ENCODE measurements around the gene SFI1. TPM values are rescaled to one million over a fixed set of nuclear protein-coding genes. Genes with fewer than 3 reads are reported as not detected.

The SFI1 gene
- total and polyA plus RNA-seq, 3 donors from 2014 or later = 48.8 to 141 (median 129) TPM

- Histone ChIP-seq H3K27ac (no peak overlapping the region), H3K9me3 (no peaks in the 10 kb centered on the region), H3K27me3 (no peaks in the 10 kb centered on the region), H3K4me3 (no peak overlapping the region), H3K36me3 (ENCODE audit: low read depth, missing control alignments) (no peaks in the 10 kb centered on the region), H3K4me1 (no peaks in the 10 kb centered on the region)
- intact Hi-C loops (cut with DNase I; ENCODE audit: low total_unique reads) = no loop called here
- 88 to 90% methylated on average over 4 of the region's 4 CpGs for WGBS, 2 donors
- no peak for TF ChIP-seq POLR2A (IDR thresholded peaks at IDR 0.05)
- TF ChIP-seq, protein P1, sequence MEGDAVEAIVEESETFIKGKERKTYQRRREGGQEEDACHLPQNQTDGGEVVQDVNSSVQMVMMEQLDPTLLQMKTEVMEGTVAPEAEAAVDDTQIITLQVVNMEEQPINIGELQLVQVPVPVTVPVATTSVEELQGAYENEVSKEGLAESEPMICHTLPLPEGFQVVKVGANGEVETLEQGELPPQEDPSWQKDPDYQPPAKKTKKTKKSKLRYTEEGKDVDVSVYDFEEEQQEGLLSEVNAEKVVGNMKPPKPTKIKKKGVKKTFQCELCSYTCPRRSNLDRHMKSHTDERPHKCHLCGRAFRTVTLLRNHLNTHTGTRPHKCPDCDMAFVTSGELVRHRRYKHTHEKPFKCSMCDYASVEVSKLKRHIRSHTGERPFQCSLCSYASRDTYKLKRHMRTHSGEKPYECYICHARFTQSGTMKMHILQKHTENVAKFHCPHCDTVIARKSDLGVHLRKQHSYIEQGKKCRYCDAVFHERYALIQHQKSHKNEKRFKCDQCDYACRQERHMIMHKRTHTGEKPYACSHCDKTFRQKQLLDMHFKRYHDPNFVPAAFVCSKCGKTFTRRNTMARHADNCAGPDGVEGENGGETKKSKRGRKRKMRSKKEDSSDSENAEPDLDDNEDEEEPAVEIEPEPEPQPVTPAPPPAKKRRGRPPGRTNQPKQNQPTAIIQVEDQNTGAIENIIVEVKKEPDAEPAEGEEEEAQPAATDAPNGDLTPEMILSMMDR (IDR thresholded peaks at IDR 0.05) = no peak
- no peak for DNase-seq
Observed at GRCh38 chr22:31449506-31449905, 46.8 kb upstream of the SFI1 start.

GRCh38 chr22:31451709-31452571 is 44.4 kb upstream of the SFI1 start:
- H3K27ac ChIP-seq = no peak overlapping the region
- intact Hi-C loops (cut with DNase I; ENCODE audit: low total_unique reads) = no loop called here
- H3K36me3 ChIP-seq (ENCODE audit: low read depth, missing control alignments) = no peaks in the 10 kb centered on the region
- H3K4me3 ChIP-seq = no peak overlapping the region
- TF ChIP-seq, protein P1 (IDR thresholded peaks at IDR 0.05) = no peak
- no peak for TF ChIP-seq POLR2A (IDR thresholded peaks at IDR 0.05)
- WGBS, 2 donors = 76 to 87% methylated on average over 5 of the region's 5 CpGs
- H3K27me3 ChIP-seq = no peaks in the 10 kb centered on the region
- H3K9me3 ChIP-seq = no peaks in the 10 kb centered on the region
- H3K4me1 ChIP-seq = no peaks in the 10 kb centered on the region
- DNase-seq = no peak

GRCh38 chr22:31461699-31462098 is 34.6 kb upstream of the SFI1 start:
- DNase-seq = no peak
- no peaks in the 10 kb centered on the region for H3K4me1 ChIP-seq
- no peak for TF ChIP-seq POLR2A (IDR thresholded peaks at IDR 0.05)
- TF ChIP-seq, protein P1 (IDR thresholded peaks at IDR 0.05) = no peak
- H3K4me3 ChIP-seq = no peak overlapping the region
- intact Hi-C loops (cut with DNase I; ENCODE audit: low total_unique reads) = no loop called here
- WGBS, 2 donors = 83 to 96% methylated on average over 3 of the region's 3 CpGs
- no peaks in the 10 kb centered on the region for H3K27me3 ChIP-seq
- no peaks in the 10 kb centered on the region for H3K9me3 ChIP-seq
- H3K27ac ChIP-seq = no peak overlapping the region
- no peaks in the 10 kb centered on the region for H3K36me3 ChIP-seq (ENCODE audit: low read depth, missing control alignments)

- intact Hi-C loops (cut with DNase I; ENCODE audit: low total_unique reads) = no loop called here
- no peaks in the 10 kb centered on the region for H3K9me3 ChIP-seq
- TF ChIP-seq POLR2A (IDR thresholded peaks at IDR 0.05) = no peak
- TF ChIP-seq, protein P1 (IDR thresholded peaks at IDR 0.05) = no peak
- H3K36me3 ChIP-seq (ENCODE audit: low read depth, missing control alignments) = no peaks in the 10 kb centered on the region
- no peaks in the 10 kb centered on the region for H3K27me3 ChIP-seq
- no peaks in the 10 kb centered on the region for H3K4me1 ChIP-seq
- no peak overlapping the region for H3K27ac ChIP-seq
- H3K4me3 ChIP-seq = no peak overlapping the region
- no peak for DNase-seq
- WGBS, 2 donors = 96 to 100% methylated on average over 2 of the region's 2 CpGs
Observed at GRCh38 chr22:31465307-31465706, 31.0 kb upstream of the SFI1 start.

- 90 to 91% methylated on average over 2 of the region's 2 CpGs for WGBS, 2 donors
- no peak overlapping the region for H3K4me3 ChIP-seq
- intact Hi-C loops (cut with DNase I; ENCODE audit: low total_unique reads) = no loop called here
- peaks cover 5% of the 10 kb centered on the region for H3K4me1 ChIP-seq
- no peaks in the 10 kb centered on the region for H3K9me3 ChIP-seq
- no peaks in the 10 kb centered on the region for H3K36me3 ChIP-seq (ENCODE audit: low read depth, missing control alignments)
- no peak overlapping the region for H3K27ac ChIP-seq
- DNase-seq = no peak
- no peaks in the 10 kb centered on the region for H3K27me3 ChIP-seq
- no peak for TF ChIP-seq POLR2A (IDR thresholded peaks at IDR 0.05)
- TF ChIP-seq, protein P1 (IDR thresholded peaks at IDR 0.05) = no peak
Observed at GRCh38 chr22:31474743-31475142, 21.6 kb upstream of the SFI1 start.

All from testis (tissue), 3 donors.